Measurements from ENCODE around the gene DBET. TPM values are rescaled to one million over a fixed set of nuclear protein-coding genes. Genes with fewer than 3 reads are reported as not detected.
"Not testable (repeated sequence)": the region's sequence is repeated elsewhere in the genome, so short reads cannot be mapped to it uniquely, and the experiment has no call there.

The DBET gene
- total RNA-seq, 5 donors from 2014 or later (not counting 1 experiment from before 2014, with no cell fraction given), result 0.09 TPM; not detected in 4

DNA sequence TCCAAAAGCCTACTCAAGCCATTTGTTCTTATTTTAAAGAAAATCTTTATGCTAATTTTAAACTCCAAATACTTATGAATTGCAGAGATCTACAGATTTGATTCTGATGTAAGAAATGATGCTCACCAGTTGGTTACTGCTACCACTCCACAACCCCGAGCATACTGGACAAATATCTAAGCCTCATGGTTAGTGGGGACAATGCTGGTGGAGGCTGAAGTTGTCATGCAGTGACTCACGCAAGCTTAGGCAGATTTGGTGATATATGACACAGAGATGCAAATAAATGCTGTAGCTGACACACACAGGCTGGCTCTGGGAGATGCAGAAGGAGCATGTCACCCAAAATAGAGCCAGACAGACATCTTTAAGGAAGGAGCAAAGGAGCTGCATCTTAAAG is 35.3 kb downstream of the DBET start:
- H3K36me3 Mint-ChIP-seq; H3K4me3 ChIP-seq (ENCODE audit: control insufficient read depth in 1 of 2, extremely low read depth in 1 of 2, low read length in 1 of 2); H3K27ac Mint-ChIP-seq; H3K27me3 Mint-ChIP-seq; ATAC-seq (replicated peaks in 1 of 4); H3K4me3 Mint-ChIP-seq; H3K9me3 ChIP-seq; H3K36me3 ChIP-seq (ENCODE audit: control insufficient read depth in 2 of 2, extremely low read depth in 1 of 2, insufficient read depth in 1 of 2, low read length in 1 of 2); CTCF ChIA-PET; DNase-seq; H3K4me1 Mint-ChIP-seq; H3K4me1 ChIP-seq (ENCODE audit: control insufficient read depth in 1 of 2, extremely low read depth in 1 of 2, insufficient read depth in 2 of 2, low read length in 2 of 2); H3K27me3 ChIP-seq (replicated peaks in 1 of 2; ENCODE audit: control insufficient read depth in 2 of 2, extremely low read depth in 1 of 2, insufficient read depth in 2 of 2, low read length in 1 of 2); H3K27ac ChIP-seq (ENCODE audit: low read length); H3K9me3 Mint-ChIP-seq; POLR2A ChIA-PET: not testable (repeated sequence)
- WGBS (ENCODE audit: insufficient coverage), result no CpG with 5 or more reads among the region's 2 CpGs

GRCh38 chr4:190101525-190101924 is 37.2 kb downstream of the DBET start:
- DNase-seq; H3K4me3 ChIP-seq (ENCODE audit: control insufficient read depth in 1 of 2, extremely low read depth in 1 of 2, low read length in 1 of 2); CTCF ChIA-PET; H3K4me1 Mint-ChIP-seq; H3K4me3 Mint-ChIP-seq; H3K27me3 ChIP-seq (replicated peaks in 1 of 2; ENCODE audit: control insufficient read depth in 2 of 2, extremely low read depth in 1 of 2, insufficient read depth in 2 of 2, low read length in 1 of 2); H3K27me3 Mint-ChIP-seq; H3K9me3 ChIP-seq; ATAC-seq (replicated peaks in 1 of 4); H3K36me3 ChIP-seq (ENCODE audit: control insufficient read depth in 2 of 2, extremely low read depth in 1 of 2, insufficient read depth in 1 of 2, low read length in 1 of 2); H3K36me3 Mint-ChIP-seq; H3K9me3 Mint-ChIP-seq; H3K4me1 ChIP-seq (ENCODE audit: control insufficient read depth in 1 of 2, extremely low read depth in 1 of 2, insufficient read depth in 2 of 2, low read length in 2 of 2); H3K27ac Mint-ChIP-seq; POLR2A ChIA-PET; H3K27ac ChIP-seq (ENCODE audit: low read length): not testable (repeated sequence)
- no CpG with 5 or more reads among the region's 1 CpG for WGBS (ENCODE audit: insufficient coverage)

- H3K27me3 Mint-ChIP-seq; H3K36me3 ChIP-seq (ENCODE audit: control insufficient read depth in 2 of 2, extremely low read depth in 1 of 2, insufficient read depth in 1 of 2, low read length in 1 of 2); POLR2A ChIA-PET; DNase-seq; ATAC-seq (replicated peaks in 1 of 4); H3K9me3 ChIP-seq; H3K4me3 Mint-ChIP-seq; H3K27ac Mint-ChIP-seq; H3K27ac ChIP-seq (ENCODE audit: low read length); H3K27me3 ChIP-seq (replicated peaks in 1 of 2; ENCODE audit: control insufficient read depth in 2 of 2, extremely low read depth in 1 of 2, insufficient read depth in 2 of 2, low read length in 1 of 2); H3K36me3 Mint-ChIP-seq; H3K4me3 ChIP-seq (ENCODE audit: control insufficient read depth in 1 of 2, extremely low read depth in 1 of 2, low read length in 1 of 2); CTCF ChIA-PET; H3K9me3 Mint-ChIP-seq; H3K4me1 ChIP-seq (ENCODE audit: control insufficient read depth in 1 of 2, extremely low read depth in 1 of 2, insufficient read depth in 2 of 2, low read length in 2 of 2); H3K4me1 Mint-ChIP-seq: not testable (repeated sequence)
- WGBS (ENCODE audit: insufficient coverage), result 44% methylated on average over 3 of the region's 3 CpGs
Observed at GRCh38 chr4:190106191-190106590, 41.9 kb downstream of the DBET start.

DNA sequence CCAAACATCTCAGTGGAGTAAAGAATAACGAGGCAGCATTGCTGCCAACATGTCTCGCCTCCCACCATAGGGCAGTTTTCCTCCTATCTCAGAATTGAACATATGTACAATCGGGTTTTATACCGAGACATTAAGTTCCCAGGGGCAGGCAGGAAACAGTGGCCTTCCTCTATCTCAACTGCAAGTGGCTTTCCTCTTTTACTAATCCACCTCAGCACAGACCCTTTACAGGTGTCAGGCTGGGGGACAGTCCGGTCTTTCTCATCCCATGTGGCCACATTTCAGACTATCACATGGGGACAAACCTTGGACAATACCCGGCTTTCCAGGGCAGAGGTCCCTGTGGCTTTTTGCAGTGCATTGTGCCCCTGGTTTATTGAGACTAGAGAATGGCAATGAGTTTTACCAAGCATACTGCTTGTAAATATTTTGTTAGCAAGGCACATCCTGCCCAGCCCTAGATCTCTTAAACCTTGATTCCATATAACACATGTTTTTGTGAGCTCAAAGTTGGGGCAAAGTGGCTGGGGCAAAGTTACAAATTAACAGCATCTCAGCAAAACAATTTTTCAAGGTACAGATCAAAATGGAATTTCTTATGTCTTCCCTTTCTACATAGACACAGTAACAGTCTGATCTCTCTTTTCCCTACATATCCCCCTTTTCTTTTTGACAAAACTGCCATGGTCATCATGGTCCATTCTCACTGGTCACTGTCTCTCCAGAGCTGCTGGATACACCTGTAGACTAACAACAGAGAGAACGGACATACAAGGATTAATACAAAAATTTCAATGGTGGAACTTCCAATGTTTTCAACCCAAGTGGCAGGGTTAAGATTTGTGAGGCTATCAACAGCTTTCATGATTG is 42.5 kb downstream of the DBET start:
- H3K9me3 Mint-ChIP-seq; POLR2A ChIA-PET; H3K36me3 Mint-ChIP-seq; ATAC-seq (replicated peaks in 1 of 4); H3K4me1 Mint-ChIP-seq; H3K36me3 ChIP-seq (ENCODE audit: control insufficient read depth in 2 of 2, extremely low read depth in 1 of 2, insufficient read depth in 1 of 2, low read length in 1 of 2); CTCF ChIA-PET; H3K4me1 ChIP-seq (ENCODE audit: control insufficient read depth in 1 of 2, extremely low read depth in 1 of 2, insufficient read depth in 2 of 2, low read length in 2 of 2); H3K27me3 Mint-ChIP-seq; H3K27me3 ChIP-seq (replicated peaks in 1 of 2; ENCODE audit: control insufficient read depth in 2 of 2, extremely low read depth in 1 of 2, insufficient read depth in 2 of 2, low read length in 1 of 2); H3K27ac ChIP-seq (ENCODE audit: low read length); DNase-seq; H3K4me3 ChIP-seq (ENCODE audit: control insufficient read depth in 1 of 2, extremely low read depth in 1 of 2, low read length in 1 of 2); H3K9me3 ChIP-seq; H3K4me3 Mint-ChIP-seq; H3K27ac Mint-ChIP-seq: not testable (repeated sequence)
- 40% methylated on average over 6 of the region's 7 CpGs for WGBS (ENCODE audit: insufficient coverage)

DNA sequence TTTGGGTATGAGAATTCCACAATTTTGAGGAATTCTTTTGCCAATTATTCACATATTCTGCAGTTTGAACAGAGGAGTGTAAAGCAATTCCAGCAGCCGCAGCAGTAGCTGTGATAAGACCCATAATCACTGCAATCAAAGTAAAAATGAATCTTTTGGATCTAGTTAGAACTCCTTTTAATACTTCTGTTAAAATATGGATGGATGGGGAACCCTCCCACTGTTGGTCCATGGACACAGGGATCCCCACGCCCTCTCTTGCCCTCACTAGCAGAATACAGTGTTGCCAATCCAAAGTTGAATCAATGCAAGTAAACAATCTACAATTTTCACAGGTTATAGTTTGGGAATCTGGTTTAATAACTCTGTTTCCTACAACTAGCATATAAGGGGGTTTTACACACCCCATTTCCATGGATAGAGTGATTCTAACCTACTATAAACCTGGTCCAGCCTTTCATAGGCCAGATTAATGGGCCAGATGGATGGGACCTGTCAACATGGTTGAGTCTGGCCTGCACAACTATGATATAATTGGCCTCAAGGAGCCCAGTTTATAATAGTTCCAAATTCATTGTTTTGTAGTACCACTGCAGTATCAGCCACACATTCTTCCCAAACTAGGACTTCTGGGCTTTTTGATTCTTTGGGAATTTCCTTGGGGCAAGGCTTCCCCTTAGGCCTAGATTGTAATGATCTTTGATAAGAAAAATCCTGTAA is 43.6 kb downstream of the DBET start:
- H3K4me3 Mint-ChIP-seq; H3K4me1 ChIP-seq (ENCODE audit: control insufficient read depth in 1 of 2, extremely low read depth in 1 of 2, insufficient read depth in 2 of 2, low read length in 2 of 2); H3K27ac ChIP-seq (ENCODE audit: low read length); H3K9me3 ChIP-seq; H3K4me3 ChIP-seq (ENCODE audit: control insufficient read depth in 1 of 2, extremely low read depth in 1 of 2, low read length in 1 of 2); H3K36me3 Mint-ChIP-seq; POLR2A ChIA-PET; DNase-seq; H3K27ac Mint-ChIP-seq; H3K27me3 Mint-ChIP-seq; H3K4me1 Mint-ChIP-seq; ATAC-seq (replicated peaks in 1 of 4); CTCF ChIA-PET; H3K36me3 ChIP-seq (ENCODE audit: control insufficient read depth in 2 of 2, extremely low read depth in 1 of 2, insufficient read depth in 1 of 2, low read length in 1 of 2); H3K9me3 Mint-ChIP-seq; H3K27me3 ChIP-seq (replicated peaks in 1 of 2; ENCODE audit: control insufficient read depth in 2 of 2, extremely low read depth in 1 of 2, insufficient read depth in 2 of 2, low read length in 1 of 2): not testable (repeated sequence)
- WGBS (ENCODE audit: insufficient coverage), result no CpG with 5 or more reads among the region's 2 CpGs

GRCh38 chr4:190108756-190109155 is 44.5 kb downstream of the DBET start:
- not testable (repeated sequence) for H3K27ac Mint-ChIP-seq

More at GRCh38 chr4:190108756-190109155, 44.5 kb downstream of the DBET start:
- H3K27me3 Mint-ChIP-seq; H3K36me3 Mint-ChIP-seq; POLR2A ChIA-PET; H3K4me3 ChIP-seq (ENCODE audit: control insufficient read depth in 1 of 2, extremely low read depth in 1 of 2, low read length in 1 of 2); CTCF ChIA-PET; H3K4me1 Mint-ChIP-seq; DNase-seq; H3K4me3 Mint-ChIP-seq; H3K27me3 ChIP-seq (replicated peaks in 1 of 2; ENCODE audit: control insufficient read depth in 2 of 2, extremely low read depth in 1 of 2, insufficient read depth in 2 of 2, low read length in 1 of 2); ATAC-seq (replicated peaks in 1 of 4); H3K9me3 Mint-ChIP-seq; H3K4me1 ChIP-seq (ENCODE audit: control insufficient read depth in 1 of 2, extremely low read depth in 1 of 2, insufficient read depth in 2 of 2, low read length in 2 of 2); H3K27ac ChIP-seq (ENCODE audit: low read length); H3K36me3 ChIP-seq (ENCODE audit: control insufficient read depth in 2 of 2, extremely low read depth in 1 of 2, insufficient read depth in 1 of 2, low read length in 1 of 2); H3K9me3 ChIP-seq: not testable (repeated sequence)
- WGBS (ENCODE audit: insufficient coverage), result 71% methylated on average over 6 of the region's 6 CpGs
